ENCODE data around the gene EXOC2.

Gene EXOC2

GRCh38 chr6:656460-657252 lies 36.3 kb downstream of the EXOC2 start, which contains the start of gene HUS1B:
Gene HUS1B (minus strand): TSS chr6:657100. CDS start chr6:656944, 156 bp downstream.
- H3K27me3 Mint-ChIP-seq = no peaks in the 10 kb centered on the region
- no peaks in the 10 kb centered on the region for H3K9me3 Mint-ChIP-seq
- H3K27ac Mint-ChIP-seq = no peak within 1 kb of the TSS
- intact Hi-C loops (cut with micrococcal nuclease) = no loop called here
- H3K4me3 Mint-ChIP-seq = no peak within 1 kb of the TSS
- H3K4me1 Mint-ChIP-seq (ENCODE audit: low read depth) = peaks cover 24% of the 10 kb centered on the region
- peaks cover 25% of the 10 kb centered on the region for H3K36me3 Mint-ChIP-seq (ENCODE audit: low read depth)

- peaks cover 2% of the 10 kb centered on the region for H3K4me1 Mint-ChIP-seq (ENCODE audit: low read depth)
- H3K4me3 Mint-ChIP-seq = no peak overlapping the region
- intact Hi-C loops (cut with micrococcal nuclease) = no loop called here
- H3K27ac Mint-ChIP-seq = no peak overlapping the region
- H3K9me3 Mint-ChIP-seq = no peaks in the 10 kb centered on the region
- H3K27me3 Mint-ChIP-seq = no peaks in the 10 kb centered on the region
- peaks cover 25% of the 10 kb centered on the region for H3K36me3 Mint-ChIP-seq (ENCODE audit: low read depth)
Measured at GRCh38 chr6:654136-654535, 38.8 kb downstream of the EXOC2 start.

GRCh38 chr6:652865-653264 lies 40.1 kb downstream of the EXOC2 start:
- Mint-ChIP-seq H3K36me3 (ENCODE audit: low read depth) (peaks cover 25% of the 10 kb centered on the region), H3K4me1 (ENCODE audit: low read depth) (no peaks in the 10 kb centered on the region), H3K9me3 (no peaks in the 10 kb centered on the region), H3K4me3 (no peak overlapping the region), H3K27ac (no peak overlapping the region), H3K27me3 (no peaks in the 10 kb centered on the region)
- intact Hi-C loops (cut with micrococcal nuclease) = no loop called here

- Mint-ChIP-seq H3K27ac (no peak overlapping the region), H3K4me3 (no peak overlapping the region), H3K27me3 (no peaks in the 10 kb centered on the region), H3K36me3 (ENCODE audit: low read depth) (peaks cover 8% of the 10 kb centered on the region), H3K9me3 (no peaks in the 10 kb centered on the region), H3K4me1 (ENCODE audit: low read depth) (no peaks in the 10 kb centered on the region)
- intact Hi-C loops (cut with micrococcal nuclease) = no loop called here
Measured at GRCh38 chr6:650098-650497, 42.8 kb downstream of the EXOC2 start.

- Mint-ChIP-seq H3K27ac (no peak overlapping the region), H3K27me3 (no peaks in the 10 kb centered on the region), H3K4me1 (ENCODE audit: low read depth) (peaks cover 17% of the 10 kb centered on the region), H3K9me3 (peaks cover 12% of the 10 kb centered on the region), H3K36me3 (ENCODE audit: low read depth) (peaks cover 14% of the 10 kb centered on the region), H3K4me3 (no peak overlapping the region)
- intact Hi-C loops (cut with micrococcal nuclease) = no loop called here
Measured at GRCh38 chr6:642805-643204, 50.1 kb downstream of the EXOC2 start.

- Mint-ChIP-seq H3K36me3 (ENCODE audit: low read depth) (peaks cover 28% of the 10 kb centered on the region), H3K27me3 (no peaks in the 10 kb centered on the region), H3K9me3 (peaks cover 12% of the 10 kb centered on the region), H3K4me1 (ENCODE audit: low read depth) (peaks cover 17% of the 10 kb centered on the region), H3K27ac (no peak overlapping the region), H3K4me3 (no peak overlapping the region)
- intact Hi-C loops (cut with micrococcal nuclease) = no loop called here
Measured at GRCh38 chr6:641225-641985, 51.5 kb downstream of the EXOC2 start.

GRCh38 chr6:636488-636887 lies 56.5 kb downstream of the EXOC2 start:
- intact Hi-C loops (cut with micrococcal nuclease) = no loop called here
- H3K36me3 Mint-ChIP-seq (ENCODE audit: low read depth) = peaks cover 59% of the 10 kb centered on the region
- no peak overlapping the region for H3K4me3 Mint-ChIP-seq
- H3K9me3 Mint-ChIP-seq = peaks cover 4% of the 10 kb centered on the region
- no peak overlapping the region for H3K27ac Mint-ChIP-seq
- no peaks in the 10 kb centered on the region for H3K27me3 Mint-ChIP-seq
- no peaks in the 10 kb centered on the region for H3K4me1 Mint-ChIP-seq (ENCODE audit: low read depth)

GRCh38 chr6:635233-635632 lies 57.7 kb downstream of the EXOC2 start:
- Mint-ChIP-seq H3K27me3 (no peaks in the 10 kb centered on the region), H3K4me3 (no peak overlapping the region), H3K9me3 (no peaks in the 10 kb centered on the region), H3K4me1 (ENCODE audit: low read depth) (no peaks in the 10 kb centered on the region), H3K27ac (no peak overlapping the region), H3K36me3 (ENCODE audit: low read depth) (peaks cover 61% of the 10 kb centered on the region)
- intact Hi-C loops (cut with micrococcal nuclease) = no loop called here

- Mint-ChIP-seq H3K4me3 (no peak overlapping the region), H3K27me3 (no peaks in the 10 kb centered on the region), H3K27ac (no peak overlapping the region), H3K36me3 (ENCODE audit: low read depth) (peaks cover 63% of the 10 kb centered on the region), H3K9me3 (no peaks in the 10 kb centered on the region), H3K4me1 (ENCODE audit: low read depth) (no peaks in the 10 kb centered on the region)
- intact Hi-C loops (cut with micrococcal nuclease) = no loop called here
Measured at GRCh38 chr6:633611-634010, 59.3 kb downstream of the EXOC2 start.

- Mint-ChIP-seq H3K27me3 (no peaks in the 10 kb centered on the region), H3K4me3 (no peak overlapping the region), H3K9me3 (no peaks in the 10 kb centered on the region), H3K27ac (no peak overlapping the region), H3K4me1 (ENCODE audit: low read depth) (no peaks in the 10 kb centered on the region), H3K36me3 (ENCODE audit: low read depth) (peaks cover 57% of the 10 kb centered on the region)
- intact Hi-C loops (cut with micrococcal nuclease) = no loop called here
Measured at GRCh38 chr6:628766-629165, 64.2 kb downstream of the EXOC2 start.

GRCh38 chr6:626236-626635 lies 66.7 kb downstream of the EXOC2 start:
- no peaks in the 10 kb centered on the region for H3K27me3 Mint-ChIP-seq
- H3K27ac Mint-ChIP-seq = no peak overlapping the region
- intact Hi-C loops (cut with micrococcal nuclease) = no loop called here

GRCh38 chr6:624979-625378 lies 68.0 kb downstream of the EXOC2 start:
- intact Hi-C loops (cut with micrococcal nuclease) = no loop called here
- Mint-ChIP-seq H3K4me3 (no peak overlapping the region), H3K4me1 (ENCODE audit: low read depth) (no peaks in the 10 kb centered on the region), H3K36me3 (ENCODE audit: low read depth) (peaks cover 63% of the 10 kb centered on the region), H3K9me3 (no peaks in the 10 kb centered on the region), H3K27ac (no peak overlapping the region), H3K27me3 (no peaks in the 10 kb centered on the region)

More at GRCh38 chr6:626236-626635, 66.7 kb downstream of the EXOC2 start:
- Mint-ChIP-seq H3K4me1 (ENCODE audit: low read depth) (no peaks in the 10 kb centered on the region), H3K4me3 (no peak overlapping the region), H3K36me3 (ENCODE audit: low read depth) (peaks cover 60% of the 10 kb centered on the region), H3K9me3 (no peaks in the 10 kb centered on the region)

GRCh38 chr6:622462-622861 lies 70.5 kb downstream of the EXOC2 start:
- Mint-ChIP-seq H3K9me3 (no peaks in the 10 kb centered on the region), H3K4me3 (no peak overlapping the region), H3K36me3 (ENCODE audit: low read depth) (peaks cover 57% of the 10 kb centered on the region), H3K27me3 (no peaks in the 10 kb centered on the region), H3K27ac (no peak overlapping the region), H3K4me1 (ENCODE audit: low read depth) (no peaks in the 10 kb centered on the region)
- intact Hi-C loops (cut with micrococcal nuclease) = no loop called here

- H3K9me3 Mint-ChIP-seq = no peaks in the 10 kb centered on the region
- no peak overlapping the region for H3K4me3 Mint-ChIP-seq
- peaks cover 62% of the 10 kb centered on the region for H3K36me3 Mint-ChIP-seq (ENCODE audit: low read depth)
Measured at GRCh38 chr6:621931-622330, 71.0 kb downstream of the EXOC2 start.

More at GRCh38 chr6:621931-622330, 71.0 kb downstream of the EXOC2 start:
- Mint-ChIP-seq H3K4me1 (ENCODE audit: low read depth) (no peaks in the 10 kb centered on the region), H3K27ac (no peak overlapping the region), H3K27me3 (no peaks in the 10 kb centered on the region)
- intact Hi-C loops (cut with micrococcal nuclease) = no loop called here
